ENCODE measurements around the gene MAP2K2.

MAP2K2 gene

DNA sequence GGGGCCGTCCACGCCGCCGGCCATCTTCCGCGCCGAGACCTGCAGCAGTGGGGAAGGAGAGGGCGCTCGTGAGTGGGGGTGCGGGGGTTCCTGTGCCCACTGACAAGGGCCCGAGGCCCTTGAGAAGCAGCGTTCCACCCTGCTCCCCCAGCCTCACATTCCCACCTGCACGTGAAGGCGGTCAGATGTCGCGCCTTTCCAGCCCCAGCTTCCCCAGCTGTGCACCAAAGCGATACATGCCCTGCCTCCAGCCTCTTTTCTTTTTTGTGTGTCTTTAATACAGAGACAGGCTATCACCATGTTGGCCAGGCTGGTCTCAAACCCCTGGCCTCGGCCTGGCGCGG lies 68.7 kb downstream of the MAP2K2 start:
- WGBS, 2 experiments (ENCODE audit: insufficient coverage in 2 of 2), result 97 to 100% methylated on average over 3 to 20 of the region's 20 CpGs
- Histone ChIP-seq H3K4me3 (ENCODE audit: extremely low read depth, insufficient read depth, low read length, poor library complexity, severe bottlenecking) (no peak overlapping the region), H3K4me1 (ENCODE audit: control insufficient read depth, insufficient read depth, low read length, poor library complexity, severe bottlenecking) (peaks cover 38% of the 10 kb centered on the region)

DNA sequence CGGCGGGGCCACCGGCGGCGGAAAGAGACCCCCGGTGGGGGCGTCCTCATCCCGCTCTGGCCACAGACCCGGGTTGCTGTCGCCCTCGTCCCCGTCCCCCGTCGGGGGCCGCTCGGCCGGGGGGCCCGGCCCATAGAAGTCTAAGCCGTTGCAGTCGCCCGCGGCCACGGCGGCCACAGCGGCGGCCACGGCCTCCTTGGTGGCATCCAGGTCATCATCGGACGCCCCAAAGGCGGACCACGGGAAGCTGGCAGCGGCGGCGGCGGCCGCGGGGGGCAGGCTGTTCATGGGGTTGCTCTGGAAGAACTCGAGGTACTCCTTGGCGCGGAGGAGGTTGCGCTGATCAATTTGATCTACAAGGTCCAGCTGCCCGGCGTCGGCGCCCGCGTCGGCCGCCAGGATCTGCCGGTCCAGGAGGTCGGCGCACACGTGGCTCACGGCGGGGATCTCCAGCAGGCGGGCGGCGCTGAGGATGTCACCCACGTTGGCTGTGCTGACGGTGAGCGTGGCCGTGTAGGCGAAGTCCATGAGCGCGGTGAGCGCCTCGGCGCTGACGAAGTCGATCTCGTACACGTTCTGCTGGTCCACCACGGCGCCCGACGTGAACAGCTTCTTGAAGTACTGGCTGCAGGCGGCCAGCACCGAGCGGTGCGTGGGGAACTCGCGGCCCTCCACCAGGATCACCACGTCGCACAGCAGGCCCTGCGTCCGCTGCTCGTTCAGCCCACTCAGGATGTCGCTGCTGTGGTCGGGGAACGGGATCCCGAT lies 69.3 kb downstream of the MAP2K2 start:
- Histone ChIP-seq H3K36me3 (ENCODE audit: control insufficient read depth, insufficient read depth, low read length) (peaks cover 60% of the 10 kb centered on the region), H3K27ac (ENCODE audit: low read depth, low read length, severe bottlenecking) (no peak overlapping the region), H3K4me3 (ENCODE audit: extremely low read depth, insufficient read depth, low read length, poor library complexity, severe bottlenecking) (no peak overlapping the region), H3K9me3 (ENCODE audit: control insufficient read depth, low read length) (no peaks in the 10 kb centered on the region), H3K4me1 (ENCODE audit: control insufficient read depth, insufficient read depth, low read length, poor library complexity, severe bottlenecking) (peaks cover 34% of the 10 kb centered on the region)
- WGBS, 2 experiments (ENCODE audit: insufficient coverage in 2 of 2), result 97% methylated on average over 81 to 88 of the region's 91 CpGs

More for the DNA sequence above, 68.7 kb downstream of the MAP2K2 start:
- no peak overlapping the region for H3K27ac ChIP-seq (ENCODE audit: low read depth, low read length, severe bottlenecking)
- no peaks in the 10 kb centered on the region for H3K9me3 ChIP-seq (ENCODE audit: control insufficient read depth, low read length)
- H3K36me3 ChIP-seq (ENCODE audit: control insufficient read depth, insufficient read depth, low read length), result peaks cover 55% of the 10 kb centered on the region

GRCh38 chr19:4053423-4054324 lies 70.2 kb downstream of the MAP2K2 start:
- no peaks in the 10 kb centered on the region for H3K9me3 ChIP-seq (ENCODE audit: control insufficient read depth, low read length)
- H3K4me3 ChIP-seq (ENCODE audit: extremely low read depth, insufficient read depth, low read length, poor library complexity, severe bottlenecking), result no peak overlapping the region
- peaks cover 25% of the 10 kb centered on the region for H3K4me1 ChIP-seq (ENCODE audit: control insufficient read depth, insufficient read depth, low read length, poor library complexity, severe bottlenecking)
- WGBS, 2 experiments (ENCODE audit: insufficient coverage in 2 of 2), result 96 to 97% methylated on average over 59 to 78 of the region's 82 CpGs
- no peak overlapping the region for H3K27ac ChIP-seq (ENCODE audit: low read depth, low read length, severe bottlenecking)
- H3K36me3 ChIP-seq (ENCODE audit: control insufficient read depth, insufficient read depth, low read length), result peaks cover 64% of the 10 kb centered on the region

DNA sequence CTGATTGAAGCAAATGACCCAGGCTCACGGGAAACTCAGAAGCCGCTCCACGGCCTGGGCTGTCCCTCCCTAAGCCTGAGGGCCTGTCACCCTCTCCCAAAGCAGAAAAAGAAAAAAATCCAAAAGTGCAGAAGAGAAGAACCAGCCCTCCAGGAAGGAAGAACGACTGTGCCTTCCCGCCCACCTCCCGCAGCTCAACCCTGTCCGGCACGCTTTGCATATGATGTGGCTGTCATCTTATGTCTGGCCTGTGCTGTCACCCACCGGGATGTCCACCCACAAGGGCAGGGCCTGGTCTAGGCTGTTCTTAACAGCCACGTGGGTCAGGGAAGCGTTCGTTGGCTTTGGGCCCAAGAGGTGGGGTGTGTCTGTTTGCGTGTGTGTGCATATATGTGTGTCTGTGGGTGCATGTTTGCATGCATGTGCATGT lies 70.9 kb downstream of the MAP2K2 start:
- Histone ChIP-seq H3K9me3 (ENCODE audit: control insufficient read depth, low read length) (no peaks in the 10 kb centered on the region), H3K27ac (ENCODE audit: low read depth, low read length, severe bottlenecking) (peak overlapping the region; percentile 23), H3K4me1 (ENCODE audit: control insufficient read depth, insufficient read depth, low read length, poor library complexity, severe bottlenecking) (peaks cover 21% of the 10 kb centered on the region), H3K36me3 (ENCODE audit: control insufficient read depth, insufficient read depth, low read length) (peaks cover 69% of the 10 kb centered on the region), H3K4me3 (ENCODE audit: extremely low read depth, insufficient read depth, low read length, poor library complexity, severe bottlenecking) (no peak overlapping the region)
- WGBS, 2 experiments (ENCODE audit: insufficient coverage in 2 of 2), result 90 to 91% methylated on average over 11 to 13 of the region's 13 CpGs

DNA sequence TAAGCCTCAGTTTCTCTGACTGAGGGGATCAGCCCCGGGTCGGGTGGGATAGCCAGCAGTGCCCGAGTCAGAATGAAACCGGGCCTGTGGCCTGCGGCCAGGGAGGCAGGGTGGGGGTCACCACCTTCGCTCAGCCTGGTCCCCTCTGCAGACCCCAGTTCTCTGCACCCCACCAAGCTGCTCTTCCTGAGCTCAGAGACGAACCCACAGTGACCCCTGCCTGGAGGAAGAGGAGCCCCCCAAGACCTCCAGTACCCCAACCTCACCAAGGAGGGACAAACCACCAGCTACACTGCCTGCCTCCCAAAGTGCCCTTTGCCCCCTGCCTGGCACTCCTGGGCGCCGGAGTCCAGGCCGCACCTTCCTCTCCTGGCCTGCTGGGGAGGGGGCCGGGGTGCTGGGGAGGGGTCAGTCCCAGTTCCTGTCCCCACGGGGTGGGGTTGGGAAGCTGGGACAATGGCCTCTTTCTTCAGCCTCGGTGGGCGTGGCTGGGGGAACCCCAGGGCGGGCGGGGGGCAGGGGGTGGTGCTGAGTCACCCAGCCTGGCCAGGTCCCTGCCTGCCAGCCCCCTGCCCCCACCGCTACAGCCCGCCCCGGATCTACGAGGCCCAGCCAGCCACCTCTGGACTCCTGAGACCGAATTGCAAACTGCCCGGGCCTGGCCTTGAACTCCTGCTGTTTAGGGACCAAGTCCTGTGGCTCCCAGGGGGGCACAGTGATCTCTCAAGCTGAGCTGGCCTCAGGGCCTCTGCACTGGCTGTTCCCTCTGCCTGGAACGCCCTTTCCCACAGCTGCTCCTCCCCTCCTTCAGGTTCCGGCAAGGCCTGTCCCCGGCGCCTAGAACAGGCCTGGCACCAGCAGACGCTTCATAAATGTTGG lies 71.6 kb downstream of the MAP2K2 start:
- peaks cover 66% of the 10 kb centered on the region for H3K36me3 ChIP-seq (ENCODE audit: control insufficient read depth, insufficient read depth, low read length)
- H3K4me3 ChIP-seq (ENCODE audit: extremely low read depth, insufficient read depth, low read length, poor library complexity, severe bottlenecking), result no peak overlapping the region
- H3K9me3 ChIP-seq (ENCODE audit: control insufficient read depth, low read length), result no peaks in the 10 kb centered on the region
- H3K27ac ChIP-seq (ENCODE audit: low read depth, low read length, severe bottlenecking), result peak overlapping the region; percentile 23
- H3K4me1 ChIP-seq (ENCODE audit: control insufficient read depth, insufficient read depth, low read length, poor library complexity, severe bottlenecking), result peaks cover 21% of the 10 kb centered on the region
- WGBS, 2 experiments (ENCODE audit: insufficient coverage in 2 of 2), result 90 to 93% methylated on average over 14 to 21 of the region's 27 CpGs

DNA sequence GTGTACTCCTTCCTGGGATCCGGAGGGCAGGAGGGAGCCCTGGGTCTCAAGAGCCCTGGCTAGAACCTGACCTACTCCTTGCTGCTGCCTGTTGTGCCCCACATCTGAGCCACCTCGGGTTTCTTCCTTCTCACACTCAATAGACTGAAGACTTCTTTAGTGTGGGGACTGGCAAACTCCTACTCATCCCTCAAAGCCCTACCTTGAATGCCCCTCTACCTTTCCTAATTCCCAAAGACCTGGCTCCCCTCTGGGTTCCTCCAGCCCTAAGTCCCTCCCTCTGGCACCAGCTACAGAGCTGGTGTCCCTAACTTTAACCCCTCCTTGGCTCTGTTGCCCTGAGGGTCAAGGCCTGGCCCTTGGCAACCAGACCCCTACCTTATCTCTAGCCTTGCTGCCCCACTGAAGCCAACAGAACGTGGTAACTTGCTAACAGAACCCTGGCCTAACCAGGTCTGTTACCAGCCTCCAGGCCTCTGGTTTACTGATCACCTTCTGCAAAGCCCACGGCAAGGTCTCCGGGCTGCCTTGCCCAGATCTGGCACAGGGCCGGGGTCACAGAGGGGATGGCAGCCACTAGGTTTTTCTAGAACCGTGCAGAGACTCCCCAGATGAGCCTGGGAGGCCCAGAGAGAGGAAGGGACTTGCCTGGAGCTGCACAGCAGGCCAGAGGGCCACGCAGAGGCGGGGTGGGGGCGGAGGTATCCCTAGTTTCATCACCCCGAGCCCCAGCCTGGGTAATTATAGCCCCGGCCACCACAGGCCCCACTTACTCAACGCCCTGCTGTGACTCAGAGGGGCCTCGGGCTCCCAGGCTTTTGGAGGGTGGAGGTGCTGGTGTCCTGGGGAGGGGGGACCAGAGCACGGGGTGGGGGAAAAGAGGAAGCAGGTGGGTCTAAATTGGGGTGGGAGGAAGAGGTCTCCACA lies 72.5 kb downstream of the MAP2K2 start:
- Histone ChIP-seq H3K4me3 (ENCODE audit: extremely low read depth, insufficient read depth, low read length, poor library complexity, severe bottlenecking) (no peak overlapping the region), H3K9me3 (ENCODE audit: control insufficient read depth, low read length) (no peaks in the 10 kb centered on the region), H3K36me3 (ENCODE audit: control insufficient read depth, insufficient read depth, low read length) (peaks cover 68% of the 10 kb centered on the region), H3K4me1 (ENCODE audit: control insufficient read depth, insufficient read depth, low read length, poor library complexity, severe bottlenecking) (peaks cover 21% of the 10 kb centered on the region), H3K27ac (ENCODE audit: low read depth, low read length, severe bottlenecking) (peak overlapping the region; percentile 41)
- 88 to 89% methylated on average over 8 to 10 of the region's 15 CpGs for WGBS, 2 experiments (ENCODE audit: insufficient coverage in 2 of 2)

GRCh38 chr19:4049432-4049831 lies 74.5 kb downstream of the MAP2K2 start:
- peaks cover 66% of the 10 kb centered on the region for H3K36me3 ChIP-seq (ENCODE audit: control insufficient read depth, insufficient read depth, low read length)
- H3K4me1 ChIP-seq (ENCODE audit: control insufficient read depth, insufficient read depth, low read length, poor library complexity, severe bottlenecking), result peaks cover 21% of the 10 kb centered on the region
- no peak overlapping the region for H3K27ac ChIP-seq (ENCODE audit: low read depth, low read length, severe bottlenecking)
- no peak overlapping the region for H3K4me3 ChIP-seq (ENCODE audit: extremely low read depth, insufficient read depth, low read length, poor library complexity, severe bottlenecking)
- H3K9me3 ChIP-seq (ENCODE audit: control insufficient read depth, low read length), result no peaks in the 10 kb centered on the region
- WGBS, 2 experiments (ENCODE audit: insufficient coverage in 2 of 2), result 90 to 95% methylated on average over 14 to 15 of the region's 15 CpGs

GRCh38 chr19:4046946-4047683 lies 76.8 kb downstream of the MAP2K2 start:
- Histone ChIP-seq H3K4me3 (ENCODE audit: extremely low read depth, insufficient read depth, low read length, poor library complexity, severe bottlenecking) (no peak overlapping the region), H3K4me1 (ENCODE audit: control insufficient read depth, insufficient read depth, low read length, poor library complexity, severe bottlenecking) (peaks cover 5% of the 10 kb centered on the region), H3K36me3 (ENCODE audit: control insufficient read depth, insufficient read depth, low read length) (peaks cover 53% of the 10 kb centered on the region), H3K27ac (ENCODE audit: low read depth, low read length, severe bottlenecking) (no peak overlapping the region), H3K9me3 (ENCODE audit: control insufficient read depth, low read length) (no peaks in the 10 kb centered on the region)
- 96 to 99% methylated on average over 11 to 17 of the region's 33 CpGs for WGBS, 2 experiments (ENCODE audit: insufficient coverage in 2 of 2)

- no peaks in the 10 kb centered on the region for H3K4me1 ChIP-seq (ENCODE audit: control insufficient read depth, insufficient read depth, low read length, poor library complexity, severe bottlenecking)
- no peak overlapping the region for H3K4me3 ChIP-seq (ENCODE audit: extremely low read depth, insufficient read depth, low read length, poor library complexity, severe bottlenecking)
- no peak overlapping the region for H3K27ac ChIP-seq (ENCODE audit: low read depth, low read length, severe bottlenecking)
- H3K36me3 ChIP-seq (ENCODE audit: control insufficient read depth, insufficient read depth, low read length), result peaks cover 51% of the 10 kb centered on the region
- H3K9me3 ChIP-seq (ENCODE audit: control insufficient read depth, low read length), result no peaks in the 10 kb centered on the region
- no CpG with 5 or more reads among the region's 7 CpGs for whole genome bisulfite sequencing, 2 experiments (ENCODE audit: insufficient coverage in 2 of 2)
Observed at GRCh38 chr19:4046362-4046691, 77.6 kb downstream of the MAP2K2 start.
